HepG2 (cell line): ENCODE measurements around the gene NFKBIA. TPM values are rescaled to one million over a fixed set of nuclear protein-coding genes. Genes with fewer than 3 reads are reported as not detected.
A peak's percentile ranks its signal among the peaks of the same experiment; 100 is the strongest.

Experiments used
- ARID5B ChIP-seq: IDR thresholded peaks from 2 replicates; pipeline ENCODE4 v1.4.0; 2020; ENCODE audit warnings: mild to moderate bottlenecking, missing genetic modification reagents
- CEBPG ChIP-seq: IDR thresholded peaks from 2 replicates; pipeline ENCODE4 v1.6.1; 2016
- FOXK1 ChIP-seq: sonication (generic); formaldehyde crosslinking; IDR thresholded peaks from 2 replicates; pipeline ENCODE4 v1.4.0; 2020; ENCODE audit warnings: low read depth, missing genetic modification reagents, borderline replicate concordance
- HIVEP1 ChIP-seq: sonication (generic); formaldehyde crosslinking; IDR thresholded peaks from 2 replicates; pipeline ENCODE4 v1.4.0; 2020; ENCODE audit warnings: mild to moderate bottlenecking, missing genetic modification reagents
- KLF12 ChIP-seq: sonication (generic); formaldehyde crosslinking; IDR thresholded peaks from 2 replicates; pipeline ENCODE4 v1.4.0; 2020; ENCODE audit warnings: missing genetic modification reagents, borderline replicate concordance
- NFE2 ChIP-seq: sonication (generic); formaldehyde crosslinking; IDR thresholded peaks from 2 replicates; pipeline ENCODE4 v1.4.0; 2020; ENCODE audit warnings: missing genetic modification reagents
- NFE2L1 ChIP-seq: sonication (generic); formaldehyde crosslinking; IDR thresholded peaks from 2 replicates; pipeline ENCODE4 v1.4.0; 2020; ENCODE audit warnings: missing genetic modification reagents, mild to moderate bottlenecking, borderline replicate concordance
- NONO ChIP-seq, 2 experiments: fragments of 450-650 bp in 1 of 2; sonication (generic) in 1 of 2; formaldehyde crosslinking in 1 of 2; IDR thresholded peaks in 1 of 2; conservative IDR thresholded peaks in 1 of 2; 2 replicates each; pipeline versions ENCODE4 v1.6.1 to v1.8.0; 2017 to 2022; ENCODE audit warnings: mild to moderate bottlenecking in 1 of 2, missing genetic modification reagents in 1 of 2, moderate library complexity in 1 of 2
- PHB2 ChIP-seq: fragments of 450-650 bp; IDR thresholded peaks from 2 replicates; pipeline ENCODE4 v1.6.1; 2018; ENCODE audit not compliant: partially characterized antibody
- POLR2AphosphoS5 ChIP-seq: IDR thresholded peaks from 2 replicates; pipeline ENCODE4 v1.6.1; 2012; ENCODE audit warnings: low read depth, low read length
- RBM39 ChIP-seq: fragments of 200-400 bp; formaldehyde crosslinking; IDR thresholded peaks from one replicate; pipeline ENCODE4 v1.6.1; 2018; ENCODE audit warnings: antibody characterized with exemption, mild to moderate bottlenecking, low read depth, low read length; ENCODE audit not compliant: poor library complexity, severe bottlenecking
- SRSF1 ChIP-seq: fragments of 200-400 bp; formaldehyde crosslinking; optimal IDR thresholded peaks from 2 replicates; pipeline ENCODE3; 2017; ENCODE audit warnings: mild to moderate bottlenecking, low read depth, low read length, moderate library complexity
- ZFP82 ChIP-seq: sonication (generic); formaldehyde crosslinking; IDR thresholded peaks from 2 replicates; pipeline ENCODE4 v1.5.1; 2020; ENCODE audit warnings: mild to moderate bottlenecking, missing genetic modification reagents, borderline replicate concordance
- ZIK1 ChIP-seq: sonication (generic); formaldehyde crosslinking; IDR thresholded peaks from 2 replicates; pipeline ENCODE4 v1.5.0; 2020; ENCODE audit warnings: mild to moderate bottlenecking, low read depth, missing genetic modification reagents, borderline replicate concordance
- ZNF160 ChIP-seq: sonication (generic); formaldehyde crosslinking; IDR thresholded peaks from 2 replicates; pipeline ENCODE4 v1.8.0; 2022; ENCODE audit warnings: mild to moderate bottlenecking, inconsistent platforms, missing genetic modification reagents
- ZNF329 ChIP-seq: sonication (generic); formaldehyde crosslinking; IDR thresholded peaks from 2 replicates; pipeline ENCODE4 v1.9.0; 2021; ENCODE audit warnings: low read depth, mild to moderate bottlenecking, missing genetic modification reagents
- ZNF431 ChIP-seq: sonication (generic); formaldehyde crosslinking; IDR thresholded peaks from 2 replicates; pipeline ENCODE4 v1.9.0; 2022; ENCODE audit warnings: missing genetic modification reagents, low read depth, mild to moderate bottlenecking, borderline replicate concordance
- ZNF468 ChIP-seq: sonication (generic); formaldehyde crosslinking; IDR thresholded peaks from 2 replicates; pipeline ENCODE4 v1.8.0; 2022; ENCODE audit warnings: mild to moderate bottlenecking, moderate library complexity, missing genetic modification reagents
- ZNF501 ChIP-seq: sonication (generic); formaldehyde crosslinking; IDR thresholded peaks from 2 replicates; pipeline ENCODE4 v1.5.1; 2020; ENCODE audit warnings: mild to moderate bottlenecking, moderate library complexity, missing genetic modification reagents
- ZNF761 ChIP-seq: sonication (generic); formaldehyde crosslinking; conservative IDR thresholded peaks from 2 replicates; pipeline ENCODE4 v1.4.0; 2020; ENCODE audit warnings: mild to moderate bottlenecking, missing genetic modification reagents
- ZNF781 ChIP-seq: sonication (generic); formaldehyde crosslinking; IDR thresholded peaks from 2 replicates; pipeline ENCODE4 v1.5.1; 2020; ENCODE audit warnings: borderline replicate concordance, mild to moderate bottlenecking, missing genetic modification reagents; ENCODE audit errors: not compliant biosample characterization
- polyA plus RNA-seq, 8 experiments: library from polyadenylated mRNA; depleted of rRNA in 3 of 8; stranded (reverse) in 7 of 8; unstranded in 1 of 8; fragments of >200 nt; fragmentation: Illumina TruSeq in 4 of 8; extraction: Trizol in 4 of 8; gene quantifications; 2 replicates each; pipeline versions ENCODE4 v1.2.1 to v1.2.3, GENCODE V29; 2011 to 2016; ENCODE audit warnings: low read depth in 4 of 8, missing spikeins in 1 of 8, mixed read lengths in 1 of 8; ENCODE audit not compliant: insufficient read depth in 1 of 8
- total RNA-seq, 5 experiments: library from RNA; depleted of rRNA; stranded (reverse); fragments of >200 nt; fragmentation: Illumina TruSeq; extraction: Trizol; gene quantifications; 2 replicates each; pipeline ENCODE4 v1.2.3, GENCODE V29; 2016; ENCODE audit warnings: low read depth in 1 of 5
- TF ChIP-seq, protein P1 (sequence below): sonication (generic); formaldehyde crosslinking; IDR thresholded peaks from 2 replicates; pipeline ENCODE4 v1.8.0; 2022; ENCODE audit warnings: missing genetic modification reagents, mild to moderate bottlenecking, moderate library complexity, borderline replicate concordance

The NFKBIA gene
- total and polyA plus RNA-seq, 2 of the 13 experiments (the other 11 are each of a cell fraction or from before 2014, with no cell fraction given), result 197 to 319 TPM

DNA sequence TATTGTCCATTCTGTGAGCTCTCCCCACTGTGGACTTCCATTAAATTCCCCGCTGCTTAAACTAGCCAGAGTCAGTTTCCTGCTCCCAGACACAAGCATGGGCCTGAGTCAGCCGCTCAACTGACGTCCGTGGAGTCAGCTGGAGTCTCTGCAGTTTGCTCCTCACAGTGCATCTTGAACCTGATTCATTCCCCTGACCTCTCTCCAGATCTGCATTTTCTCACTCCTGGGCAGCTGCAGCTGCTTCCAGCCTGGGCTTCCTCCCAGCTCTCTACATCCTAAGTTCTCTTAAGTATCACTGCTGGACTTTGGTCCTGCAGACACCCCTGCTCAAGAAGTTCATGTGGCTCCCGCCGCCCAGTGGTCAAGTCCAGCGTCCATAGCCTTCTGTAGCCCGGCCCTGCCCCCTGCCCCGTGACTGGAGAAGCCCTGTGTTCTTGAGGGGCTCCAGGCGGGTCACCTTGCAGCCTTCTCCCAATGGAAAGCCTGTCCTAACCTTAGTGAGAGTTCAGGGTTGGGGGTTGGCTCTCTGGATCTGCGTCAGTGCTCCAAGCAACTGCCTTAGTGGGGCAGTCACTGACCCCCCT, 20.0 kb downstream of the NFKBIA start (continued):
- no peak for TF ChIP-seq KLF12 (CRISPR knock-in tag)
- peak; percentile 95 for TF ChIP-seq ZNF468 (CRISPR knock-in tag)
- no peak; the same call in 1 of the 2 replicates for TF ChIP-seq ZNF160 (CRISPR knock-in tag)
- no peak for TF ChIP-seq SRSF1
- TF ChIP-seq HIVEP1 (CRISPR knock-in tag), result peak; percentile 81; the same call in 1 of the 2 replicates
- 0 out of 2 replicates have a peak, but pooled peaks have one; percentile 80 for TF ChIP-seq ZNF501 (CRISPR knock-in tag)
- peak; percentile 31; the same call in 1 of the 2 replicates for TF ChIP-seq ARID5B (CRISPR knock-in tag)
- 0 out of 2 replicates have a peak, but pooled peaks have one; percentile 23 for TF ChIP-seq FOXK1
- TF ChIP-seq RBM39, result peak; percentile 29
- no peak; the same call in 1 of the 2 replicates for TF ChIP-seq CEBPG (CRISPR knock-in tag)
- TF ChIP-seq ZNF761 (CRISPR knock-in tag), result no peak
- TF ChIP-seq NONO (IDR thresholded peaks at IDR 0.05), result no peak
- no peak; the same call in 1 of the 2 replicates for TF ChIP-seq NONO (CRISPR knock-in tag; conservative IDR thresholded peaks at IDR 0.05)
- no peak for TF ChIP-seq ZNF329 (CRISPR knock-in tag)
- TF ChIP-seq ZIK1 (CRISPR knock-in tag), result no peak
- no peak for TF ChIP-seq NFE2
- no peak for TF ChIP-seq NFE2L1
- TF ChIP-seq ZNF431 (CRISPR knock-in tag), result 0 out of 2 replicates have a peak, but pooled peaks have one; percentile 78
- TF ChIP-seq POLR2AphosphoS5, result 0 out of 2 replicates have a peak, but pooled peaks have one; percentile 10
- TF ChIP-seq PHB2, result no peak
- TF ChIP-seq, protein P1, sequence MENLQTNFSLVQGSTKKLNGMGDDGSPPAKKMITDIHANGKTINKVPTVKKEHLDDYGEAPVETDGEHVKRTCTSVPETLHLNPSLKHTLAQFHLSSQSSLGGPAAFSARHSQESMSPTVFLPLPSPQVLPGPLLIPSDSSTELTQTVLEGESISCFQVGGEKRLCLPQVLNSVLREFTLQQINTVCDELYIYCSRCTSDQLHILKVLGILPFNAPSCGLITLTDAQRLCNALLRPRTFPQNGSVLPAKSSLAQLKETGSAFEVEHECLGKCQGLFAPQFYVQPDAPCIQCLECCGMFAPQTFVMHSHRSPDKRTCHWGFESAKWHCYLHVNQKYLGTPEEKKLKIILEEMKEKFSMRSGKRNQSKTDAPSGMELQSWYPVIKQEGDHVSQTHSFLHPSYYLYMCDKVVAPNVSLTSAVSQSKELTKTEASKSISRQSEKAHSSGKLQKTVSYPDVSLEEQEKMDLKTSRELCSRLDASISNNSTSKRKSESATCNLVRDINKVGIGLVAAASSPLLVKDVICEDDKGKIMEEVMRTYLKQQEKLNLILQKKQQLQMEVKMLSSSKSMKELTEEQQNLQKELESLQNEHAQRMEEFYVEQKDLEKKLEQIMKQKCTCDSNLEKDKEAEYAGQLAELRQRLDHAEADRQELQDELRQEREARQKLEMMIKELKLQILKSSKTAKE, result peak; percentile 13; the same call in 1 of the 2 replicates
- TF ChIP-seq ZNF781 (CRISPR knock-in tag), result peak; percentile 31
- no peak for TF ChIP-seq ZFP82
